ENCODE results near the gene CEP68. TPM values are rescaled to one million over a fixed set of nuclear protein-coding genes. Genes with fewer than 3 reads are reported as not detected.

CEP68 gene
- total and polyA plus RNA-seq, 2 donors (not counting 1 experiment from before 2014, with no cell fraction given): 8.5 to 12.7 TPM

DNA sequence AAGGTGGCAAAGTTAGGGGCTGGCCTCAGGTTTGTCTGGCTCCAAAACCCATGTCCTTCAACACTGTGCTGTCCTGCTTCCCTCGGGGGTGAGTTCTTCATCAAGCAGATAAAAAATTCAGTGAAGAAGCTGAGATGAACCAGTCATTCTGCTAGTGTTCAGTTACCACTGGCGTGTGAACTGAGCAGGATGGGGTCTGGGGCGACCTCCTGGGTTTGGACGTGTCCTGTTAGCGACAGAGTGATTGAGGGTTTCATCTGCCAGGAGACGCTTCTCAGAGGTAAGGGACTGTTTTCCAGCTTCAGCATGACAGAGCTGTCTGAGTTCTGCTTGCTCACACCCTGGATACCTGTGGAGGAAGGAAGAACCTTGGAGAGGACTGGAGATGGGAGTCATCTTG, 14.6 kb downstream of the CEP68 start:
- no peaks in the 10 kb centered on the region for H4K20me1 ChIP-seq (ENCODE audit: control insufficient read depth, extremely low read depth, insufficient read depth, low read length)
- H3K9ac ChIP-seq (ENCODE audit: insufficient read depth, low read length): no peak overlapping the region

DNA sequence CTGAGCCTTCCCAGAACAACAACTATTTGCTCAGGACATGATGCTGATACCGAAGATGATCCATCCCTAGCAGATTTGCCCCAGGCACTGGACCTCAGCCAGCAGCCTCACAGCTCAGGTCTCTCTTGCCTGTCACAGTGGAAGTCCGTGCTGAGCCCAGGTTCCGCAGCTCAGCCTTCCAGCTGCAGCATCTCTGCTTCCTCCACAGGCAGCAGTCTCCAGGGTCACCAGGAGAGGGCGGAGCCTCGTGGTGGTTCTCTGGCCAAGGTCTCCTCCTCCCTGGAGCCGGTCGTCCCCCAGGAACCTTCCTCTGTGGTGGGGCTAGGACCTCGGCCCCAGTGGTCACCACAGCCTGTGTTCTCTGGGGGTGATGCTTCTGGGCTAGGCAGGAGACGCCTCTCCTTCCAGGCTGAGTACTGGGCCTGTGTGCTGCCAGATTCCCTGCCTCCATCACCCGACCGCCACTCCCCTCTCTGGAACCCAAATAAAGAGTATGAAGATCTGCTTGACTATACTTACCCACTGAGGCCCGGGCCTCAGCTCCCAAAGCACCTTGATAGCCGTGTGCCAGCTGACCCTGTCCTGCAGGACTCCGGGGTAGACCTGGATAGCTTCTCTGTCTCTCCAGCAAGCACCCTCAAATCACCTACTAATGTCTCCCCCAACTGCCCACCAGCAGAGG, 15.4 kb downstream of the CEP68 start:
- H3K9ac ChIP-seq (ENCODE audit: insufficient read depth, low read length): no peak overlapping the region
- no peak overlapping the region for H3K4me2 ChIP-seq (ENCODE audit: extremely low read depth, insufficient read depth, low read length)
- no peaks in the 10 kb centered on the region for H3K9me3 ChIP-seq (ENCODE audit: control insufficient read depth, insufficient read depth, low read depth, low read length)
- H3K27ac ChIP-seq (ENCODE audit: insufficient read depth, low read length): no peak overlapping the region
- H3K4me3 ChIP-seq (replicated peaks in 1 of 4; ENCODE audit: control extremely low read depth in 1 of 4, insufficient read depth in 1 of 4, low read depth in 3 of 4, low read length in 4 of 4): no peak overlapping the region
- no peaks in the 10 kb centered on the region for H4K20me1 ChIP-seq (ENCODE audit: control insufficient read depth, extremely low read depth, insufficient read depth, low read length)
- DNase-seq (ENCODE audit: low read depth in 2 of 2): no peak
- H3K36me3 ChIP-seq (ENCODE audit: control insufficient read depth, insufficient read depth, low read length): peaks cover 14% of the 10 kb centered on the region
- peaks cover 5% of the 10 kb centered on the region for H3K79me2 ChIP-seq (ENCODE audit: control insufficient read depth, insufficient read depth, low read length)
- H2AFZ ChIP-seq (ENCODE audit: low read length): no peak overlapping the region
- H3K4me1 ChIP-seq (ENCODE audit: control insufficient read depth, extremely low read depth, insufficient read depth, low read length): peaks cover 20% of the 10 kb centered on the region
- H3K27me3 ChIP-seq (ENCODE audit: control insufficient read depth, insufficient read depth, low read length): no peaks in the 10 kb centered on the region
- TF ChIP-seq EZH2 (IDR thresholded peaks at IDR 0.05; ENCODE audit: low read length, missing control alignments): no peak
- TF ChIP-seq, protein P1, sequence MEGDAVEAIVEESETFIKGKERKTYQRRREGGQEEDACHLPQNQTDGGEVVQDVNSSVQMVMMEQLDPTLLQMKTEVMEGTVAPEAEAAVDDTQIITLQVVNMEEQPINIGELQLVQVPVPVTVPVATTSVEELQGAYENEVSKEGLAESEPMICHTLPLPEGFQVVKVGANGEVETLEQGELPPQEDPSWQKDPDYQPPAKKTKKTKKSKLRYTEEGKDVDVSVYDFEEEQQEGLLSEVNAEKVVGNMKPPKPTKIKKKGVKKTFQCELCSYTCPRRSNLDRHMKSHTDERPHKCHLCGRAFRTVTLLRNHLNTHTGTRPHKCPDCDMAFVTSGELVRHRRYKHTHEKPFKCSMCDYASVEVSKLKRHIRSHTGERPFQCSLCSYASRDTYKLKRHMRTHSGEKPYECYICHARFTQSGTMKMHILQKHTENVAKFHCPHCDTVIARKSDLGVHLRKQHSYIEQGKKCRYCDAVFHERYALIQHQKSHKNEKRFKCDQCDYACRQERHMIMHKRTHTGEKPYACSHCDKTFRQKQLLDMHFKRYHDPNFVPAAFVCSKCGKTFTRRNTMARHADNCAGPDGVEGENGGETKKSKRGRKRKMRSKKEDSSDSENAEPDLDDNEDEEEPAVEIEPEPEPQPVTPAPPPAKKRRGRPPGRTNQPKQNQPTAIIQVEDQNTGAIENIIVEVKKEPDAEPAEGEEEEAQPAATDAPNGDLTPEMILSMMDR (conservative IDR thresholded peaks at IDR 0.05 in 1 of 2, IDR thresholded peaks at IDR 0.05 in 1 of 2; ENCODE audit: low read depth in 1 of 2, low read length in 2 of 2): peak; percentile 13 to 25

More for the DNA sequence above, 14.6 kb downstream of the CEP68 start:
- Histone ChIP-seq H2AFZ (ENCODE audit: low read length) (no peak overlapping the region), H3K4me1 (ENCODE audit: control insufficient read depth, extremely low read depth, insufficient read depth, low read length) (peaks cover 18% of the 10 kb centered on the region), H3K36me3 (ENCODE audit: control insufficient read depth, insufficient read depth, low read length) (peaks cover 14% of the 10 kb centered on the region), H3K79me2 (ENCODE audit: control insufficient read depth, insufficient read depth, low read length) (peaks cover 5% of the 10 kb centered on the region), H3K4me3 (replicated peaks in 1 of 4; ENCODE audit: control extremely low read depth in 1 of 4, insufficient read depth in 1 of 4, low read depth in 3 of 4, low read length in 4 of 4) (no peak overlapping the region), H3K4me2 (ENCODE audit: extremely low read depth, insufficient read depth, low read length) (no peak overlapping the region), H3K27me3 (ENCODE audit: control insufficient read depth, insufficient read depth, low read length) (no peaks in the 10 kb centered on the region), H3K27ac (ENCODE audit: insufficient read depth, low read length) (peak overlapping the region; percentile 37), H3K9me3 (ENCODE audit: control insufficient read depth, insufficient read depth, low read depth, low read length) (no peaks in the 10 kb centered on the region)
- DNase-seq (ENCODE audit: low read depth in 2 of 2): no peak
- no peak for TF ChIP-seq EZH2 (IDR thresholded peaks at IDR 0.05; ENCODE audit: low read length, missing control alignments)
- TF ChIP-seq, protein P1 (conservative IDR thresholded peaks at IDR 0.05 in 1 of 2, IDR thresholded peaks at IDR 0.05 in 1 of 2; ENCODE audit: low read depth in 1 of 2, low read length in 2 of 2): no peak

DNA sequence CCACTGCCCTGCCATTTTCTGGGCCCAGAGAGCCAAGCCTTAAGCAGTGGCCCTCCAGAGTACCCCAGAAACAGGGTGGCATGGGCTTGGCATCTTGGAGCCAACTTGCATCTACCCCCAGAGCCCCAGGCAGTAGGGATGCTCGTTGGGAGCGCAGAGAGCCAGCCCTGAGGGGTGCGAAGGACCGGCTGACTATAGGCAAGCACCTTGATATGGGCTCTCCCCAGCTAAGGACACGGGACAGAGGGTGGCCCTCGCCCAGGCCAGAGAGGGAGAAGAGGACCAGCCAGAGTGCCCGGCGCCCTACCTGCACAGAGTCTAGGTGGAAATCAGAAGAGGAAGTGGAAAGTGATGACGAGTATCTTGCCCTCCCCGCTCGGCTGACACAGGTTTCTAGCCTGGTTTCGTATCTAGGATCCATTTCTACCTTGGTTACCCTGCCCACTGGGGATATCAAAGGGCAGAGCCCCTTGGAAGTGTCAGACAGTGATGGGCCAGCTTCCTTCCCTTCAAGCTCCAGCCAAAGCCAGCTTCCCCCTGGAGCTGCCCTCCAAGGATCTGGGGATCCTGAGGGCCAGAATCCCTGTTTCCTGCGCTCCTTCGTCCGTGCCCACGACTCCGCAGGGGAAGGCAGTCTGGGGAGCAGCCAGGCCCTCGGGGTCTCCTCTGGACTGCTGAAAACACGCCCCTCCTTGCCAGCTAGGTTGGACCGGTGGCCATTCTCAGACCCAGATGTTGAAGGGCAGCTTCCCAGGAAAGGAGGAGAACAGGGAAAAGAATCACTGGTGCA, 16.2 kb downstream of the CEP68 start:
- DNase-seq (ENCODE audit: low read depth in 2 of 2): no peak
- H4K20me1 ChIP-seq (ENCODE audit: control insufficient read depth, extremely low read depth, insufficient read depth, low read length): no peaks in the 10 kb centered on the region
- no peak for TF ChIP-seq EZH2 (IDR thresholded peaks at IDR 0.05; ENCODE audit: low read length, missing control alignments)
- TF ChIP-seq, protein P1 (conservative IDR thresholded peaks at IDR 0.05 in 1 of 2, IDR thresholded peaks at IDR 0.05 in 1 of 2; ENCODE audit: low read depth in 1 of 2, low read length in 2 of 2): no peak
- no peak overlapping the region for H3K27ac ChIP-seq (ENCODE audit: insufficient read depth, low read length)
- no peaks in the 10 kb centered on the region for H3K9me3 ChIP-seq (ENCODE audit: control insufficient read depth, insufficient read depth, low read depth, low read length)
- H3K4me3 ChIP-seq (replicated peaks in 1 of 4; ENCODE audit: control extremely low read depth in 1 of 4, insufficient read depth in 1 of 4, low read depth in 3 of 4, low read length in 4 of 4): no peak overlapping the region
- H2AFZ ChIP-seq (ENCODE audit: low read length): no peak overlapping the region
- no peak overlapping the region for H3K4me2 ChIP-seq (ENCODE audit: extremely low read depth, insufficient read depth, low read length)
- no peaks in the 10 kb centered on the region for H3K27me3 ChIP-seq (ENCODE audit: control insufficient read depth, insufficient read depth, low read length)
- peaks cover 14% of the 10 kb centered on the region for H3K36me3 ChIP-seq (ENCODE audit: control insufficient read depth, insufficient read depth, low read length)
- H3K79me2 ChIP-seq (ENCODE audit: control insufficient read depth, insufficient read depth, low read length): peaks cover 5% of the 10 kb centered on the region
- no peak overlapping the region for H3K9ac ChIP-seq (ENCODE audit: insufficient read depth, low read length)
- peaks cover 22% of the 10 kb centered on the region for H3K4me1 ChIP-seq (ENCODE audit: control insufficient read depth, extremely low read depth, insufficient read depth, low read length)
